ENCODE measurements around the gene CNPY1.
"Not testable (repeated sequence)": the region's sequence is repeated elsewhere in the genome, so short reads cannot be mapped to it uniquely, and the experiment has no call there.

CNPY1 gene

DNA sequence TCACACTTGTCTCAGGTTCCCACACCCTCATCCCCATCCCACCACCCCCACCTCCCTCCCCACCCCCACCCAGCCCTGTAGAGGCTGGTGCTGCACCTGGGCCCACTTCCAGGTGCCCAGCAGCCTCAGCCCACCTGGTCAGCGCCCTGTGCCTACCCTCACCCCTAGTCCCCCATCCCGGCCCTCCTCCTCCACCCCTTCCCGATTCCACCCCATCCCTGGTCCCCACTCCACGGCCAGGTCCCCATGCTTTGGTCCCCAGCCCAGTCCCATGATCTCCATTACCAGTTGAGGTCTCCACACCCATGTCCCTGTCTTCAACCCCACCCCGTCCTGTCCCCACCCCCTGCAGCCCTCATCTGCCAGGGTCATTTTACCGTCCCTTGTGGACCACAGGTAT, 24.6 kb upstream of the CNPY1 start:
- no peak overlapping the region for H3K4me3 Mint-ChIP-seq
- peaks cover 4% of the 10 kb centered on the region for H3K27me3 Mint-ChIP-seq (ENCODE audit: low read depth)
- H3K9me3 Mint-ChIP-seq, result no peaks in the 10 kb centered on the region
- no peak overlapping the region for H3K27ac Mint-ChIP-seq
- H3K36me3 Mint-ChIP-seq (ENCODE audit: low read depth), result no peaks in the 10 kb centered on the region
- no peaks in the 10 kb centered on the region for H3K4me1 Mint-ChIP-seq (ENCODE audit: low read depth)
- no peak for DNase-seq (ENCODE audit: low spot score)

DNA sequence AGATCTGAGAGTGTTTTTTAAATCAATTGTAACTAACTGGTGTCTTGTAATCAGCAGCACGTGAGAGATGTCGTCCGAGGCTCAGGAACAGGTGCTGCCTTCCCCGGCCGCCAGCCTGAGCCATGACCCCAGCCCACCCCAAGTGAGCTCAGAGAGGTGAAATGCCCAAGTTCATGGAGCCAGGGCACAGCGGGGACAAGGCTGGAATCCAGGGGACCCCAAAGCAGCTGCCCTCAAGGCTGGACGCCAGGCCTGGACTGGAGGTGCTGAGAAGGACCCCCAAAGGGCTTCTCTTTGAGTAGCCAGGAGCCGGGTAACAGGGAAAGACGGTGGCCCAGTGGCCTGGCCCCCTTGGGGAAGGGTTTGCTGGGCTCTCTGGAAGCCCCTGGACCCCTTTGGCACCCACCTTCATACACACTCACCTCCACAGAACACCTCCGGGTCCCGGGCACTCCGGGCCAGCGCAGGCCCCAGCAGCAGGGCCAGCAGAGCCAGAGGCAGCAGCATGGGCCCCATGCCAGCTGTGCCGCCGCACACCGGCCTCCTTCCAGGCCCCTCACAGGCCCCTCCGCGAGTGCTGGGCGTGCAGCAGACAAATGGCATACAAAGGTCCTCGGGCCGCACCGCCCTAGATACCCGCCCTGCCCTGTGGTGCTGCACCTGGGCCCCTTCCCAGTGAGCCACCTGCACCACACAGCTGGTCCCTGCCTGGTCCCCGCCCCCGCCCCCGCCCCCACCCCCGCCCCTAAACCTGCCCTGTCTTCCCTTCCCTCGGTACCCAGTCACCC, 24.0 kb upstream of the CNPY1 start:
- DNase-seq (ENCODE audit: low spot score), result no peak
- H3K36me3 Mint-ChIP-seq (ENCODE audit: low read depth), result no peaks in the 10 kb centered on the region
- no peaks in the 10 kb centered on the region for H3K4me1 Mint-ChIP-seq (ENCODE audit: low read depth)
- H3K4me3 Mint-ChIP-seq, result no peak overlapping the region
- no peaks in the 10 kb centered on the region for H3K9me3 Mint-ChIP-seq
- H3K27ac Mint-ChIP-seq, result no peak overlapping the region
- peaks cover 4% of the 10 kb centered on the region for H3K27me3 Mint-ChIP-seq (ENCODE audit: low read depth)

DNA sequence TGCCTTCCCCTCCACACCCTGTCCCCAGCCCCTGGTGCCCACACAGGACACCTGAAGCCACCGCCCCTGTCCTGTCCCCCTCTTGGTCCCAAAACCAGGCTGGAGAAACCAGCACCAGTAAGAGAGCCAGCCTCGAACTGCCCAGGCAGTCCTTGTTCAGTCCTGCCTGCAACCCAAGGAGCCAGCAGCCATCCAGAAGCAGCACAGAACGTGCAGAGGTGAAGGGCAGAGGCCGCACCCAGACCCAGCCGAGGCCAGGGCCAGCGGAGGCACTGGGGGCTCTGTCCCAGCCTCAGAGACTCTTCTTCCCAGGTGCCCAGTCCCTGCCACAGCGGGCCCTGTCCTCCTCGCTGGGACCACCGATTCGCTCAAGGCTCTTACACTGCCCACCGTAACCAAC, 23.3 kb upstream of the CNPY1 start:
- H3K27ac Mint-ChIP-seq, result no peak overlapping the region
- H3K27me3 Mint-ChIP-seq (ENCODE audit: low read depth), result peaks cover 4% of the 10 kb centered on the region
- H3K9me3 Mint-ChIP-seq, result no peaks in the 10 kb centered on the region
- no peaks in the 10 kb centered on the region for H3K36me3 Mint-ChIP-seq (ENCODE audit: low read depth)
- DNase-seq (ENCODE audit: low spot score), result no peak
- H3K4me1 Mint-ChIP-seq (ENCODE audit: low read depth), result no peaks in the 10 kb centered on the region
- no peak overlapping the region for H3K4me3 Mint-ChIP-seq

DNA sequence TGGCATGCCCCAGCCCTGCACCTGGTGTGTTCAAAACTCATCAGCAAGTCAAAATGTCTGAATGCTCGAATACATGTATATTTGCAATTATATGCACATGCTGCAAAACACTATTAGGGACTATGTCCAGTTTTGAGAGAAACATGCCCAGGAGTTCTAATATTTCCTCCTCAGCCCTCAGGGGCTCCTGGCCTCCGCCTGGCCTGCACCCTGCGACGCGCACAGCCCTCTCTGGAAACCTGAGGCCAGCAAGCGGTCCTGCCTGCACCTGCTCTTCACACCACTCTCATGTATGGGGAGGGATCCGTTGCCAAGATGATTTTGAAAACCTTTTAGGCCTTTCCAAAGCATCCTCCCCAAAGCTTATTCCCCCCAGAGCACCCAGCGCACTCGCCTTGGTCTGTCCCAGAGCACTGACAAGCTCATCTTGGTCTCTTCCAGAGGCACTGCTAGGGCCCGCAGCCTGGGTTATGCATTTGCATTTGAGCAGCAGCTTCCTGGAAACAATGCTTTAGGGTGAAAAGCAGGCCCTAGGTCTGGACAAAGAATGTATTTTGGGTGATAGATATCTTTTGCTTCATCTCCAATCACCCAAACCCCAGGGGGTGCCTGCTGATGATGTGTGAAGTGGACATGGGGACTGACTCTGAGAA, 22.6 kb upstream of the CNPY1 start:
- H3K4me1 Mint-ChIP-seq (ENCODE audit: low read depth), result no peaks in the 10 kb centered on the region
- no peaks in the 10 kb centered on the region for H3K36me3 Mint-ChIP-seq (ENCODE audit: low read depth)
- H3K27ac Mint-ChIP-seq, result no peak overlapping the region
- no peak overlapping the region for H3K4me3 Mint-ChIP-seq
- peaks cover 4% of the 10 kb centered on the region for H3K27me3 Mint-ChIP-seq (ENCODE audit: low read depth)
- no peaks in the 10 kb centered on the region for H3K9me3 Mint-ChIP-seq
- DNase-seq (ENCODE audit: low spot score), result no peak

DNA sequence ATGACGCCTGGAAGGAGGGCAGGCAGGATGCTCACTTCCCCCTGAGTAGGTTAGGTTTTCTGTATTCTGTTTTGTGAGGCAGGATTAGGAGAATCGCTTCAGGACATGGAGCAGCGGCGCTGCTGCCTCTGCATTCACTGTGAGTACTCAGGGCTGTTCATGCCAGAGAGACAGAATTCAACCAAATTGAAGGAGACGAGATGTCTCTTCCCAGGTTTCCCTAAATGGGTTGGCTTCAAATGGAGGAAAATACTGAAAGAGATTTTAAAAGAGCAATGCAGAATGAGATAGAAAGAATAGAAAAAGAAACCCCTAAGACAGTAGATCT, 21.9 kb upstream of the CNPY1 start:
- H3K36me3 Mint-ChIP-seq (ENCODE audit: low read depth), result no peaks in the 10 kb centered on the region
- H3K4me1 Mint-ChIP-seq (ENCODE audit: low read depth), result no peaks in the 10 kb centered on the region
- H3K27ac Mint-ChIP-seq, result no peak overlapping the region
- peaks cover 4% of the 10 kb centered on the region for H3K27me3 Mint-ChIP-seq (ENCODE audit: low read depth)
- H3K4me3 Mint-ChIP-seq, result no peak overlapping the region
- no peaks in the 10 kb centered on the region for H3K9me3 Mint-ChIP-seq
- DNase-seq (ENCODE audit: low spot score), result no peak

DNA sequence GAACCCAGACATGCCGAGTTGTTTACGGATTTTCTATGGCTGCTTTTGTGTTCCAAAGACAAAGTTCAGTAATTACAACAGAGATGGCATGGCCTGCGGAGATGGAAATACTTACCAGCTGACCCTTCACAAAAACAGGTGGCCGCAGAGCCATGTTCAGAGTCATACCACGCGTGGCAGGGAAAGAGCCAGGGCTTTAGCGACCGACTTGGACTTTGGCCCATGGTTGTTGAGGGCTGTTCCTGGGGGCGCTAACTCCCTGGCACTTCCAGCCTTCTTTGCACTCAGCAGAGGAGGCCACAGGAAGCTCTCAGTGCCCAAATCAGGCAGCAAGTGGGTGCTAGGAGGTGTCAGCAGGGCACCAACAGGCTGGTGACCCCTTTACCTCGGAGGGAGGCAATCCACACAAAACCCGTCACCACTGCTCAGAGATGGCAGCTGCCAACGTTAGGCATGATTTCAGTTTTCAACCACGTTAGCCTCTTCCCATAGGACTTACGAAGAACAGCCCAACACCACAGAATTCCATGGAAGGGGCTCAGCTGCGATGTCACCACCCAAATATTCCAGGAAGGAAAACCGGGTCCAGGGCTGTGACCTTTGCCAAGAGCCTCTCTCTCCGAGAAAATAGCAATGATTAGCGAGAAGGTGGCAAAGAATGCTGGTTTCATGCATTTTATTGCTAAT, 21.4 kb upstream of the CNPY1 start:
- DNase-seq (ENCODE audit: low spot score), result no peak

DNA sequence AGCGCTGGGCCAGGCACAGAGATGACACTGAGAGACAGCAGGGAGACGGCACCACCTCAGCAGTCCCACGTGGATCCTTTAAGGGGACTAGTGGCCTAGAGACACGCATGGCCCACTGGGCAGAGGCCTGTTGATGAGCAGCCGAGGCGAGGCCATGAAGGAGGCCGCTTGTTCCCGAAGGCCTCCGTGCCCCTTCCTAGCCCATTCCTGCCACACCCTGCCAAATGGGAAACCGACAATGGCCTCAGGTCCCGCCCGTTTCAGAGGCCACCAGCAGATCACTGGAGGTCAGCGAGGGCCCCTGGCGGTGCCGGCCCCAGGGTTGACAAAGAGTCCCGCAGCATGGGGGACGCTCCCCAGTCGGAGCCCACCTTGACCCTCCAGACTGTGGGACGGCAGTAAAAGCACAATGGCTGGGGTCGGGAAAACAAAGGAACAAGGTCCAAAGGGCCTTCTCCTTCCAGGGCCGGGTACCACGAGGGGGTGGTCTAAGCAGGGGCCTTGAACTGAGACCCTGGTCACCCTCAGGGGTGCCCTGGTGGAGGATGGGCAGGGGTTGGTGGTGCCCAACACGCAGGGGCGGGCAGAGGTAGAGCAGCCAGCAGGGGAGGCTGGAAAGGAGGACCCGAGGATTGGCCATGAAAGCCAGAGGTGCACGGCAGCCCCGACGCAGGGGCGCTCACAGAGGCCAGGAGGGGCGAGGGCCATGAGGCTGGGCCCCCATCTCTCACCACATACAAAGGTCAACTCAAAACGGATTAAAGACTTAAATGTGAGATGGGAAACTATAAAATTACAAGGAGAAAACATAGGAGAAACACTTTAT, 19.9 kb upstream of the CNPY1 start:
- DNase-seq (ENCODE audit: low spot score), result no peak
- Mint-ChIP-seq H3K9me3 (no peaks in the 10 kb centered on the region), H3K27ac (no peak overlapping the region), H3K27me3 (ENCODE audit: low read depth) (no peaks in the 10 kb centered on the region), H3K4me3 (no peak overlapping the region), H3K4me1 (ENCODE audit: low read depth) (no peaks in the 10 kb centered on the region), H3K36me3 (ENCODE audit: low read depth) (no peaks in the 10 kb centered on the region)

More for the DNA sequence above, 21.4 kb upstream of the CNPY1 start:
- Mint-ChIP-seq H3K4me1 (ENCODE audit: low read depth) (no peaks in the 10 kb centered on the region), H3K27me3 (ENCODE audit: low read depth) (peaks cover 4% of the 10 kb centered on the region), H3K9me3 (no peaks in the 10 kb centered on the region), H3K4me3 (no peak overlapping the region), H3K27ac (no peak overlapping the region), H3K36me3 (ENCODE audit: low read depth) (no peaks in the 10 kb centered on the region)

DNA sequence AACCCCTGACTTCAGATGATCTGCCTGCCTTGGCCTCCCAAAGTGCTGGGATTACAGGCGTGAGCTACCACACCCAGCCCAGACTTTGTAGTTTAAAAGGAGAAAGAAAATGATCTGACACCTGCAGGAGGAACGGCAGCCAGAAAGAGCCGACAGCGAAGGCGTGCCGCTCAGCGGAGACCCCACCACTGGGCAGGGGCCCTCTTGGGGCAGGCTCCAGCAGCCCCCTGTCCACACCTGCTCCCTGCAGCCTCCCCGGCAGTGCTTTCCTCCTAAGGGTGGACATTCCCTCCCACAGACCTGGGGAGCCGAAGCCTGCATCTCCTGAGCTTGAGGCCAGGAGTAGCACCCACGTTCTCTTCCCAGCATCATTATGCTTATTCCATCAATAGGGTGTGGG, 19.2 kb upstream of the CNPY1 start:
- H3K27me3 Mint-ChIP-seq (ENCODE audit: low read depth), result no peaks in the 10 kb centered on the region
- H3K27ac Mint-ChIP-seq, result no peak overlapping the region
- H3K4me3 Mint-ChIP-seq, result no peak overlapping the region
- H3K36me3 Mint-ChIP-seq (ENCODE audit: low read depth), result no peaks in the 10 kb centered on the region
- no peaks in the 10 kb centered on the region for H3K4me1 Mint-ChIP-seq (ENCODE audit: low read depth)
- no peaks in the 10 kb centered on the region for H3K9me3 Mint-ChIP-seq
- DNase-seq (ENCODE audit: low spot score), result no peak

DNA sequence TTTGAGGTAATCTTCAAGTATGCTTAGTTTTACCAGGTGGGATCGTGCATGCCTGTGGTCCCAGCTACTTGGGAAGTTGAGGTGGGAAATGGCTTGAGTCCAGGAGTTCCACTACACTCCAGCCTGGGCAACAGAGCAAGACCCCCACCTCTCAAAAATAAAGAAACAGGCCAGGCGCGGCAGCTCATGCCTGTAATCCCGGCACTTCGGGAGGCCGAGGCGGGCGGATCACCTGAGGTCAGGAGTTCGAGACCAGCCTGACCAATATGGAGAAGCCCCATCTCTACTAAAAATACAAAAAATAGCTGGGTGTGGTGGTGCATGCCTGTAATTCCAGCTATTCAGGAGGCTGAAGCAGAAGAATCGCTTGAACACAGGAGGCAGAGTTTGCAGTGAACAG, 16.6 kb upstream of the CNPY1 start:
- not testable (repeated sequence) for H3K4me3 Mint-ChIP-seq; H3K9me3 Mint-ChIP-seq; DNase-seq (ENCODE audit: low spot score); H3K27ac Mint-ChIP-seq; H3K36me3 Mint-ChIP-seq (ENCODE audit: low read depth); H3K27me3 Mint-ChIP-seq (ENCODE audit: low read depth); H3K4me1 Mint-ChIP-seq (ENCODE audit: low read depth)

DNA sequence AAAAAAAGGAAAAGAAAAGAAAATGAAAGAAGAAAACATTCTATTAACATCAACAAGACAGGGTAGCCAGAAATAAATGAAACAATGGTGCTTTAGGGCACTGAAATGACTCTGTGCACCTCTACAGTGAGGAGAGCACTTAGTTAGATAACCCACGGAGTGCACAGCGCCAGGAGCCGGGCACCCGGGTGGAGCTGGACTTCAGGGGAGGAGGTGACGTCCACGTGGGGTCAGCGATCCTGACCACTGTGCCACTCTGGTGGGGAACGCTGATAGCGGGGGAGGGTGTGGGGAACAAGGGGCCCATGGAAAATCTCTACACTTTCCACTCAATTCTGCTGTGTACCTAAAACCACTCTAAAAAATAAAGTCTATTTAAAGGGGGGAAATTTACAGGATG, 15.7 kb upstream of the CNPY1 start:
- no peaks in the 10 kb centered on the region for H3K27me3 Mint-ChIP-seq (ENCODE audit: low read depth)
- no peaks in the 10 kb centered on the region for H3K36me3 Mint-ChIP-seq (ENCODE audit: low read depth)
- H3K9me3 Mint-ChIP-seq, result no peaks in the 10 kb centered on the region
- H3K27ac Mint-ChIP-seq, result no peak overlapping the region
- no peak for DNase-seq (ENCODE audit: low spot score)
- H3K4me1 Mint-ChIP-seq (ENCODE audit: low read depth), result no peaks in the 10 kb centered on the region
- no peak overlapping the region for H3K4me3 Mint-ChIP-seq

DNA sequence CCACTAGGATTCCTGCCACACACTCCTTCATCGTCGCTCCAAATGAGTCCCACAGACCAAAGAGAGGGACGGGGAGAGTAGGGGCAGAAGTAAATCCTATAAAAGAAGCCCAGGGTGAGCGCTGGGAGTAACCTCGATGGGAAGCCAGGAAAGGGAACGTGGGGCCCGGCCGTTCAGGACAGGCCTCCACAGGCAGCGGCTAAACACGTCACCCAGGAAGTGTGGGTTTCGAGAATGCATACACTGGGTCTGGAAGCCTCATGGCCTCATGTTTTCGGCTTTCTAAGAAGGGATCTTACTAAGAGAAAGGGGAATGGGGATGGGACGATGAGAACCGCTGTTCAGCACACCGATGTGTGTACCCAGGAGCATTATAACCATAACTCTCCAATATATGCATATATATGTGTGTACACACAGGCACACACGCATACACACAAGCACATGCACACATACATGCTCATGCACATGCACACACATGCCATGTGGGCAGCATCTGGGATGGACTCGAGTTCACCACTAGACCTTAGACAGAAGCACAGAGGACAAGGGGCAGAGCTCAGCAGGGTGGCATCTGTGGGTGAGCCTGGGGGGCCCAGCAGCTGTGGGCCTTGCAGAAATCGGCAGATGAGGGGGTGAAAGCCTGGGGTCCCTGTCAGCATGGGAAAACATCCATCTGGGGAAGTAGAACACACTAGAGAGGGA, 14.8 kb upstream of the CNPY1 start:
- H3K36me3 Mint-ChIP-seq (ENCODE audit: low read depth), result no peaks in the 10 kb centered on the region
- H3K27ac Mint-ChIP-seq, result no peak overlapping the region
- DNase-seq (ENCODE audit: low spot score), result no peak
- no peak overlapping the region for H3K4me3 Mint-ChIP-seq
- H3K9me3 Mint-ChIP-seq, result no peaks in the 10 kb centered on the region
- no peaks in the 10 kb centered on the region for H3K4me1 Mint-ChIP-seq (ENCODE audit: low read depth)
- no peaks in the 10 kb centered on the region for H3K27me3 Mint-ChIP-seq (ENCODE audit: low read depth)

DNA sequence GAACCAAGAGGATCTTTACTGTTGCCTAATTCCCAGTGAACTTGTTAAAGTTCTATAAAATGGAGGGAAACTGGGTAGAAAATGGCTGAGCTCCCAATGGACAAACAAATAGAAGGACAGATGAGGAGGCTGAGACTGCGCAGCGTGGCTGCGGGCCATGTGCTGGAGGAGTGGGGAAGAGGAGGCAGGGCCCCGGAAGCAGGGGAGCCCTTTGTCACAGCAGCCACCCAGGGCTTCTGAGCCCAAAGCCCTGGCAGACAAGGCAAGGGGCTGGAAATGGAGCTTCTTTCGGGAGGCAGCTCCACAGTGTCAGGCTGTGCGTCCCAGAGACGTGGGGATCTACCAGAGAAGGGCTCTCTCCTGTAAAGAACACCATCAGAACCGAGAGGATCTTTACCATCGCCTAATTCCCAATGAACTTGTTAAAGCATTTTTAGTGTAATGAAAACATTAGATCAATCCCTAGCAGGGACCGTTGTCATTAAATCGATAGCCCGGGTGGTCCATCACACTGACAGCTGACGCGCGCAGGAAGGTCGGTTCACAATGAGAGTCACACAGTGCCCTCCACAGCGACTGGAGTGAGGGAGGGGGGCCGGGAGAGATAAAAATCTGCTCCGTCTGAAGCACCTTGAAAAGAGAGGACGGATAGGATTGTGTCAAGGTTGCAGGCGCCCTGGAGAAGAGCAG, 14.0 kb upstream of the CNPY1 start:
- Mint-ChIP-seq H3K4me3 (no peak overlapping the region), H3K4me1 (ENCODE audit: low read depth) (no peaks in the 10 kb centered on the region), H3K27me3 (ENCODE audit: low read depth) (no peaks in the 10 kb centered on the region), H3K36me3 (ENCODE audit: low read depth) (no peaks in the 10 kb centered on the region), H3K9me3 (no peaks in the 10 kb centered on the region), H3K27ac (no peak overlapping the region)
- no peak for DNase-seq (ENCODE audit: low spot score)

DNA sequence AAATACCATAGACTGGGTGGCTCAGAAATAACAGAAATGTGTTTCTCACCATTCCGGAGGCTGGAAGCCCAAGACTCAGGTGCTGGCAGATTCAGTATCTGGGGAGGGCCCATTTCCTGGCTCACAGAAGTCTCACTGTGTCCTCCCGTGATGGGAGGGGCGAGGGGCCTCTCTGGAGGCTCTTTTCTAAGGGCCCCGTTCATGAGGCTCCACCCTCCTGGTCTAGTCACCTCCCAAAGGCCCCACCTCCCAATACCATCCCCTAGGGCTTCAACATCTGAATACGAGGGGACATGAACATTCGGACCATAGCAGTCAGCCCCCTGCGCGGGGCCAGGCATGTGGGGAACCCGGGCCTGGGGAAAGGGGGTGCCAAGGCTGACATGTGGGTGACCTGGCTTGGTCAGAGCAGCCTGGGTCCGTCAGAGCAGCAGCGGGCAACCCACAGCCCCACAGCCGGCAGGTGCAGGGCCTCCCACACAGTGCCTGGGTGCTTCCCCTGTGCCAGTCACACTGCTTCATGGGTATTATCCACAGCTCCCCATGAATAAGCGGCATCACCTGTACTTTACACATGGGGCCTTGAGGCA, 13.3 kb upstream of the CNPY1 start:
- Mint-ChIP-seq H3K9me3 (no peaks in the 10 kb centered on the region), H3K4me3 (no peak overlapping the region), H3K36me3 (ENCODE audit: low read depth) (no peaks in the 10 kb centered on the region), H3K27me3 (ENCODE audit: low read depth) (no peaks in the 10 kb centered on the region), H3K27ac (no peak overlapping the region), H3K4me1 (ENCODE audit: low read depth) (no peaks in the 10 kb centered on the region)
- DNase-seq (ENCODE audit: low spot score), result no peak
